Measurements from ENCODE around the gene BMP6.

Gene BMP6

GRCh38 chr6:7910298-7910653, 184.4 kb downstream of the BMP6 start:
- no peak for DNase-seq

GRCh38 chr6:7910654-7911344, 184.9 kb downstream of the BMP6 start, which contains the start of gene TXNDC5:
TXNDC5 (minus strand) TSS chr6:7910788; CDS start chr6:7910776, 12 bp downstream.
- peak; percentile 26 for DNase-seq

GRCh38 chr6:7911345-7911725, 185.4 kb downstream of the BMP6 start:
- DNase-seq, result peak; percentile 92

- DNase-seq, result no peak
These were observed 186.1 kb downstream of the BMP6 start for GRCh38 chr6:7912024-7912423.

- no peak for DNase-seq
These were observed 187.0 kb downstream of the BMP6 start for GRCh38 chr6:7912736-7913517.

- no peak for DNase-seq
These were observed 188.4 kb downstream of the BMP6 start for GRCh38 chr6:7914311-7914710.

- DNase-seq, result no peak
These were observed 189.3 kb downstream of the BMP6 start for GRCh38 chr6:7914991-7915789.

- DNase-seq, result no peak
These were observed 191.1 kb downstream of the BMP6 start for GRCh38 chr6:7916959-7917358.

GRCh38 chr6:7917729-7918128, 191.8 kb downstream of the BMP6 start:
- DNase-seq, result no peak

- DNase-seq, result no peak
These were observed 192.5 kb downstream of the BMP6 start for GRCh38 chr6:7918403-7918802.

GRCh38 chr6:7919871-7920270, 194.0 kb downstream of the BMP6 start:
- DNase-seq, result no peak

- no peak for DNase-seq
These were observed 194.5 kb downstream of the BMP6 start for GRCh38 chr6:7920425-7920824.

- no peak for DNase-seq
These were observed 195.1 kb downstream of the BMP6 start for GRCh38 chr6:7921046-7921445.

- no peak for DNase-seq
These were observed 195.8 kb downstream of the BMP6 start for GRCh38 chr6:7921632-7922092.

- DNase-seq, result no peak
These were observed 196.7 kb downstream of the BMP6 start for GRCh38 chr6:7922596-7922995.

GRCh38 chr6:7924867-7925266, 199.0 kb downstream of the BMP6 start:
- DNase-seq, result no peak

Data from NCI-H2081 treated with DMSO at 0.1 percent for 48 hours (cell line).